CD4-positive, alpha-beta T cell (primary cell): Measurements from ENCODE around the gene RAPGEF1. TPM values are rescaled to one million over a fixed set of nuclear protein-coding genes. Genes with fewer than 3 reads are reported as not detected.

Experiments used
- ATAC-seq: fragments of 200-7000 bp; cut with Tn5 transposase; one replicate; pipeline ENCODE4 v1.10.0; 2022; ENCODE audit warnings: mild to moderate bottlenecking; ENCODE audit not compliant: poor library complexity
- CTCF ChIA-PET: fragments of 350-600 bp; sonication (Branson Sonifier 250); formaldehyde crosslinking; loops from one replicate; lab custom pipeline; 2021; ENCODE audit warnings: antibody characterized with exemption, inconsistent platforms; lab: Charles Lee
- POLR2A ChIA-PET: fragments of 350-600 bp; sonication (Branson Sonifier 250); formaldehyde crosslinking; loops from one replicate; lab custom pipeline; 2021; ENCODE audit warnings: antibody characterized with exemption, inconsistent platforms; lab: Charles Lee
- DNase-seq, 14 experiments: peaks; one replicate each; pipeline ENCODE4 v3.0.0-alpha.2; 2013 to 2020; ENCODE audit warnings: mixed read lengths in 2 of 14
- H3K27ac ChIP-seq, 2 donors: one replicate each; pipeline versions ENCODE4 v1.5.1 to v1.7.0; 2013; ENCODE audit warnings: low read length in 2 of 2, low read depth in 1 of 2, mild to moderate bottlenecking in 1 of 2
- H3K27me3 ChIP-seq, 2 experiments: 1 replicate in 1 of 2; 2 replicates in 1 of 2; pipeline versions ENCODE4 v1.6.1 to v1.7.0; 2013; ENCODE audit warnings: low read length in 2 of 2, control low read depth in 1 of 2, mild to moderate bottlenecking in 1 of 2, moderate library complexity in 1 of 2; ENCODE audit not compliant: insufficient read depth in 2 of 2, control insufficient read depth in 1 of 2
- H3K36me3 ChIP-seq: one replicate; pipeline ENCODE4 v1.6.1; 2013; ENCODE audit warnings: low read length, control low read depth; ENCODE audit not compliant: insufficient read depth
- H3K4me1 ChIP-seq: one replicate; pipeline ENCODE4 v1.6.1; 2013; ENCODE audit warnings: low read length, control low read depth; ENCODE audit not compliant: insufficient read depth
- H3K4me3 ChIP-seq: one replicate; pipeline ENCODE4 v1.5.1; 2013; ENCODE audit warnings: mild to moderate bottlenecking, low read length, moderate library complexity
- H3K9me3 ChIP-seq, 2 experiments: 1 replicate in 1 of 2; 2 replicates in 1 of 2; pipeline versions ENCODE4 v1.6.1 to v1.7.0; 2013; ENCODE audit warnings: low read length in 2 of 2, mild to moderate bottlenecking in 2 of 2, control low read depth in 1 of 2, moderate library complexity in 1 of 2; ENCODE audit not compliant: control insufficient read depth in 1 of 2, insufficient read depth in 1 of 2
- H3K27ac Mint-ChIP-seq: one replicate; pipeline ENCODE4 v1.8.0; 2020; ENCODE audit warnings: mixed read lengths
- H3K27me3 Mint-ChIP-seq: one replicate; pipeline ENCODE4 v1.8.0; 2021; ENCODE audit warnings: mixed read lengths
- H3K36me3 Mint-ChIP-seq: one replicate; pipeline ENCODE4 v1.8.0; 2021; ENCODE audit warnings: low read depth, mixed read lengths
- H3K4me1 Mint-ChIP-seq: one replicate; pipeline ENCODE4 v1.8.0; 2021; ENCODE audit warnings: low read depth, mixed read lengths
- H3K4me3 Mint-ChIP-seq: one replicate; pipeline ENCODE4 v1.8.0; 2020; ENCODE audit warnings: mild to moderate bottlenecking, mixed read lengths
- H3K9me3 Mint-ChIP-seq: one replicate; pipeline ENCODE4 v1.8.0; 2020; ENCODE audit warnings: mixed read lengths
- CTCF ChIP-seq: fragments of 200-600 bp; IDR thresholded peaks from one replicate; pipeline ENCODE4 v1.8.0; 2022; ENCODE audit warnings: antibody characterized with exemption, mild to moderate bottlenecking
- intact Hi-C, 2 experiments: fragments of 100-400 bp; cut with DNase I in 1 of 2; cut with micrococcal nuclease in 1 of 2; formaldehyde crosslinking; loops; one replicate each; pipeline versions ENCODE4 v1.15.1 to v1.9.0; 2023 to 2025; cut with DNase I, micrococcal nuclease
- total RNA-seq, 174 experiments: library from RNA in 2 of 174; stranded (reverse) in 2 of 174; gene quantifications; one replicate each; pipeline ENCODE4 v1.2.3 and lab custom pipeline; 2021 to 2026

The RAPGEF1 gene
- total RNA-seq, 2 experiments from 2014 or later: 130 to 134 TPM

- Mint-ChIP-seq H3K27me3 (no peaks in the 10 kb centered on the region), H3K4me3 (no peak overlapping the region), H3K4me1 (peaks cover 12% of the 10 kb centered on the region), H3K36me3 (peaks cover 97% of the 10 kb centered on the region), H3K9me3 (no peaks in the 10 kb centered on the region), H3K27ac (no peak overlapping the region)
- ATAC-seq (no peak), DNase-seq (no peak)
- peaks cover 10% of the 10 kb centered on the region for H3K4me1 ChIP-seq
- H3K4me3 ChIP-seq: no peak overlapping the region
- CTCF ChIA-PET: no interaction called here
- intact Hi-C loops: no loop called here
- no peak for TF ChIP-seq CTCF
- no peaks in the 10 kb centered on the region for H3K27me3 ChIP-seq
- no peaks in the 10 kb centered on the region for H3K9me3 ChIP-seq
- peaks cover 90% of the 10 kb centered on the region for H3K36me3 ChIP-seq
- POLR2A ChIA-PET: no interaction called here
- no peak overlapping the region for H3K27ac ChIP-seq
These were observed 120.2 kb downstream of the RAPGEF1 start for GRCh38 chr9:131619680-131620079.

GRCh38 chr9:131618785-131619184, 121.1 kb downstream of the RAPGEF1 start:
- intact Hi-C loops: no loop called here
- Mint-ChIP-seq H3K36me3 (peaks cover 96% of the 10 kb centered on the region), H3K27me3 (no peaks in the 10 kb centered on the region), H3K9me3 (no peaks in the 10 kb centered on the region), H3K4me3 (no peak overlapping the region), H3K4me1 (peaks cover 9% of the 10 kb centered on the region), H3K27ac (no peak overlapping the region)
- TF ChIP-seq CTCF: no peak
- Histone ChIP-seq H3K4me1 (peaks cover 5% of the 10 kb centered on the region), H3K9me3 (no peaks in the 10 kb centered on the region), H3K4me3 (no peak overlapping the region), H3K36me3 (peaks cover 85% of the 10 kb centered on the region), H3K27ac (no peak overlapping the region), H3K27me3 (no peaks in the 10 kb centered on the region)
- ChIA-PET CTCF (no interaction called here), POLR2A (no interaction called here)
- DNase-seq: no peak
- ATAC-seq: no peak

GRCh38 chr9:131618071-131618479, 121.8 kb downstream of the RAPGEF1 start:
- no peaks in the 10 kb centered on the region for H3K27me3 ChIP-seq
- ChIA-PET POLR2A (no interaction called here), CTCF (interaction anchor here (1.0 kb wide), 1 partner anchor 27 kb away, joined by 3 read pairs; no protein-coding TSS in a partner anchor)
- H3K36me3 ChIP-seq: peaks cover 88% of the 10 kb centered on the region
- no peaks in the 10 kb centered on the region for H3K9me3 ChIP-seq
- peaks cover 5% of the 10 kb centered on the region for H3K4me1 ChIP-seq
- TF ChIP-seq CTCF: no peak
- Mint-ChIP-seq H3K27me3 (no peaks in the 10 kb centered on the region), H3K4me3 (no peak overlapping the region), H3K36me3 (peaks cover 96% of the 10 kb centered on the region), H3K4me1 (peaks cover 9% of the 10 kb centered on the region), H3K9me3 (no peaks in the 10 kb centered on the region), H3K27ac (no peak overlapping the region)
- DNase-seq (no peak), ATAC-seq (no peak)
- H3K4me3 ChIP-seq: no peak overlapping the region
- H3K27ac ChIP-seq: no peak overlapping the region
- intact Hi-C loops: no loop called here
